Epidermal melanocyte (primary cell): ENCODE data around the gene EXOC4.

ENCODE experiments used
- DNase-seq: peaks from one replicate; pipeline ENCODE4 v3.0.0; 2011; ENCODE audit warnings: low spot score; ENCODE audit not compliant: insufficient read length

EXOC4 gene

DNA sequence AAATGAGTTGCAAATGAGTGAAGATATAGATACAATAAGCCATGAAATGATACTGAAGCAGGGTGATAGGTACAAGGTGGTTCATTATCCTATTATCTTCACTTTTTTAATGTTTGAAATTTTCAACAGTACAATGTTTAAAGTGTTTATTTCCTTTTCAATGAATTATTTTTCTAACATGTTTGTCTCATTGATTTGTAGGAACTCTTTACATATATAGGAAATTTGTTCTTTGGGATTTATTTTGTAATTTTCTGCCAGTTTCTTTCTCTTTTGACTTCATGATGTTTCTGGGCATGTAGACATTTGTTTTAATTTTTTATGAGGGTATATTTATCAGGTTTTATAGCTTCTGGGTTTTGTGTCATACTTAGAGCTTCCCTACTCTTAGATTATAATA, 108.9 kb downstream of the EXOC4 start:
- no peak for DNase-seq

DNA sequence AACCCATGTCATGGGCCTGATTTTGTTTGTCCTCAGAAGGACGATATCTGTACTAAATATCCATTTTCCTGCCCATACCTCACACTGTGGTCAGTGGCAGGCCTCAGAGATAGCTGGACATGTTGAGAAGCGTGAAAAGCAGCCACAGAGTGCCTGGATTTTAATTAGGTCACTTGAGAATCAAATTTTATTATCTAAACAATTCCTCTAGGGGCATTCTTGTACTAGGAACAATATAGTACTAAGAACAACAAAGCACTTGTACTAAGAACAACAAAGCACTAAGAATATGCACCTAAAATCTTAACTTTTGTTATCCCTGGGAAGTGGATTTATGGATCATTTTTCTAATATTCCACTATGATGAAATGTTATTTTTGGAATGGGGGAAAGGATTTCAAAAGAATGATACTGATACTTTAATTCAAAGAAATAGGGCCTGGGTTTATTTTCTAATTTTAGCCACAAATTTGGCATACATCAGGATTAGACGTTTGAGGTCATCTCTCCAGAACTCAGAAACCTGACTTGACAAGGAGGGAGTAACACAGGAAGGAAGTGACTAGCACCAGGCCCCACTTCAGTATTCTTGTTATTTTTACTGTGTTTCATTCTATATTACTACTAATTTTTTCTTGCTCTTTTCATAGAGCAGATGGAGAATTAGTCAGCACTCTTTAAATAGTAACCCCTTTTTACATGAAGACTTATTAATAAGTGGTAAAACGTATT, 112.2 kb downstream of the EXOC4 start:
- DNase-seq: no peak

DNA sequence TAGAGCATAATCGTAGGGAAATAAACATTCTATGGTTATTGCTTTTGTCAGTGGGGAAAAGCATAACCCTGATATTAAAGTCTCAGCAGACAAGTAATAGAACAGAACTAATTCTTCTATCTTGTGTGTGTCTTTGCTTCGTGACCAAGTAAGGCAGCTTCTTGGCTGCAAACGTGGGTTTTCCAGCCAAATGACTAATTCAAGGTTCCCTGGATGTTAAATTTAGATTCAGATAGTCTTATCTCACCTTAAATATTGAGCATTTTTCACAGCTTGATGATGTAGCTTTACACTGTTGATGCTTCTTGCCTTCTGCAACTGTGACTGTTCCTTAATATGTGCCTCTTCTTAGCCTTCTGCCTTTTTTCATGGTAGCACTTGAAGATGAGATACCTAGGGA, 113.0 kb downstream of the EXOC4 start:
- no peak for DNase-seq

DNA sequence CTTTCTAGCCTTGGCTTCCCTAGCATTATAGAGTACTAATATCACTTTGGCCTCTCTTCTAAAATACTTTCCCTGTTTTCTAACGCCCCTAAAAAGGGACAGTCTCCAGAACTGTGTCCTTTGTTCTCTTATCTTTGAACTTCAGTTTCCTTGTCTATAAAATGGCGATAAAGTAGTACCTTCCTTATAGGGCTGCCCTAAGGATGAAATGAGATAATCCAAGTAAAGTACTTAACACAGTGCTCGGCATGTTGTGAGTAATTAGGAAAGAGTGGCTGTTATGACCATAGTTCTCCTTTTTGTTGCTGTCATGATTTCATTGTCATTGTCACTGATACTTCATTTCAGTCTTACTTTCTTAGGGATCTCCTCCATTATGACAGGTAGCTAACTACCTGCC, 114.7 kb downstream of the EXOC4 start:
- DNase-seq: no peak

DNA sequence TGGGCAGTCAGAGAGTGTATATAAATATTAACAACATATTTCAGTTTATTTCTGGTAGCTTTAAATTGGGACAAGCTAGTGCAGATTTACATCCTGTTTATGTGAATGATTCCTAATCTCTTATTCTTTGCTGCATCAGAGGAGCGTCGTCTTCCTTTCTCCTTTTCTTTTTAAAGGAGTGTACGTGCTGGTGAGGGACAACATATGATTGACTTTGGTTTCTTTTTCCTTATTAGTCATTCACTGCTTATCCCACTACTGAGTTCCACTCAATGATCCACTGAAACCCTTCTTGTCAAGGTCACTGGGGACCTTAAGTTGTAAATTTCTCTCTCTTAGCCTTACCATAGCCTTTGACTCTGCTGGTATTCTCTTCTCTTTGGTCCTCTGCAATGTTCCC, 116.3 kb downstream of the EXOC4 start:
- DNase-seq: no peak

DNA sequence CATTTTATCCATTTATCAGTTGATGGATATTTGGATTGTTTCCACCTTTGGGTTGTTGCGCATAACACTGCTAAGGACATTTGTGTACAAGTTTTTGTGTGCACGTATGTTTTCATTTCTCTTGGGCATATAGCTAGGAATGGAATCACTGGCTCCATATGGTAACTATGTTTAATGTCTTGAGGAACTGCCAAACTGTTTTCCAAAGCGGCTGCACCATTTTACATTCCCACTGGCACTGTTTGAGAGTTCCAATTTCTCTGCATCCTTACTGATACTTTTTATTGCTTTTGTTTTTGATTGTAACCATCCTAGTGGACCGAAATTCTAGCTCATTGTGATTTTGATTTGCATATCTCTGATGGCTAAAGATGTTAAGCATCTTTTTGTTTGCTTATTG, 118.7 kb downstream of the EXOC4 start:
- no peak for DNase-seq

DNA sequence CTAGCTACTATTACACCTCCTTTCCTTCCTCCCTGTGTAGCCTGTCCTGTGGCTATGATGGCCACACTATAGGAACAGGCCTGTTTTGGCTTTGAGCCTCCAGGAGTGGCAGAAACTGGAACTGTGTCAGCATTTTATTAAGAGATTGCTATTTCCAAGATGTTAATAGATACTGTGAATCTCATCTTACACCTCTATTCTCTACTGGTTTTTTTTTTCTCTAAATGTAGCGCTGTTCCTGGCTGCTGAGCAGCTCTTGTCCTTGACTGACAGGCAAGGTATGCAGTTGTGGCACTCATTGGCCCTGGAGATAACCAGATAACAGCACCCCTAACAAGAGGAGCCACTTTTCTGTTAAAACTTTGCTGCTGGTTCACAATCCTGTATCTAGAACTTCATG, 119.5 kb downstream of the EXOC4 start:
- no peak for DNase-seq

DNA sequence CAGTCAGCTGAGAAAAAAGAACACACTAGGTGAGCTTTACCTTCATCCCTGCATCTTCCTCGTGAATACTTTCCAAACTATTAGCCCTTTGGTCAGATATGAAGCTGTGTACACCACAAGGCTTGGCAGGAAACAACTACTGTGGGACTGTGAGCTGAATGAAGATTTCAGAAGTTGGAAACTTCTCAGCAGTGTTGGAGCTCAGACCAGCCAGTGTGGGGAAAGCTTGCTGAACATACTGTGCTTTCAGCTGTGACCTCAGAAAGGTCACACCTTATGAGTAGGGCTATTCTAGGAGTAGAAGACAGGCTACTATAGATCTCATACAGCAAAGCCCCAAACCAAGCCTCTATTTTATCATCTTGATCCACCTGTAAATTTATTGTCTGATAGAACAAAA, 123.6 kb downstream of the EXOC4 start:
- no peak for DNase-seq

DNA sequence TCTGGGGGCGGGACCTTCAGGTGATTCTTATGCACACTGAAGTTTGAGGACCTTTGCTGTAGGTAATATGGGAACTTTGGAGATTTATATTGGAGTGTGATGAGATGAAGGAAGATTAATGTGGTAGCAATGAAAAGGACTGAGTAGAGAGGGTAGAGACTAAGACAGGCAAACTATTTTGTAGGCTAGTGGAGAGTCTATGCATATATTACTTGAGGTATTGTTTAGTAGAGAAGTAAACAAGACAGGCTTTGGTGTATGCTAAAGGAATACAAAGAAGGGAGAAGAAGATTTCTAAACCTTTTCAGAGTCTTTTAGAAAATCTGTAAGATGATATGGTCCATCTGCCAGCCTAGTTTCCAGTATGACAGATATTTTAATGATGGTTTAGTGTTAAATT, 129.1 kb downstream of the EXOC4 start:
- DNase-seq: no peak

DNA sequence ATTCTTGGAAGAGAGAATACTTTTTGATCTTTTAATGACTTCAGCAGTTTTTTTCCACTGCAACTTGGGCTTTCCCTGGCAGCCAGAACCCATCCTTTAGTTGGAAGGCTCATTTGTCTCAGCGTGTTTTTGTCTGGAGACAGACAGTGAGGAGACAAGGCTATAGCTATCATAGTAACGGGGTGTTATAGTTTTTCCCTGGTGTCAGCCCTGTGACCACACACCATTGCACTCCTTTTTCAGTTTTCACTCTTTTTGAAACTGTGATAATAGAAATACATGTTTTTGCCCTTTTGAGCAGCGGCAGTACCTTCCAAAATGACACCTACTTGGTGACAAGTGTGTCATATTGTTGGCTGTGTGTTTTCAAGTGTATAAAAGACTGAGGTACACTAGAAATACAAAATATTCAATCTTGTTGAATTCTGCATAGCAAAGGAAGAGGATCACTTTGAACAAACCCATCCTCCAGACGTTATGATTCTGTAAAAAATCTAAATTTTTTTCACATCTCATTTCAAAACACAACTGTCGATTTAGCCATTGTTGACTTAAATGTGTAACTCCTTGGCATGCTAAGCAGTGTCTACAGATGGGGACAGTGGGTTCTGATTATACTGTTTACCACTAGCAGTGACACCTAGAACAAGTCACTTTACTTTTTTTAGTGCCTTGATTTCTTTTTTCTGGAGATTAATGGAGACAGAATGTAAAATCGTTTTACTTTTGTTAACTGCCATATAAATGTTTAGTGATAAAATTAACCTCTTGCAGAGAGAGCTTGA, 130.1 kb downstream of the EXOC4 start:
- DNase-seq: no peak

DNA sequence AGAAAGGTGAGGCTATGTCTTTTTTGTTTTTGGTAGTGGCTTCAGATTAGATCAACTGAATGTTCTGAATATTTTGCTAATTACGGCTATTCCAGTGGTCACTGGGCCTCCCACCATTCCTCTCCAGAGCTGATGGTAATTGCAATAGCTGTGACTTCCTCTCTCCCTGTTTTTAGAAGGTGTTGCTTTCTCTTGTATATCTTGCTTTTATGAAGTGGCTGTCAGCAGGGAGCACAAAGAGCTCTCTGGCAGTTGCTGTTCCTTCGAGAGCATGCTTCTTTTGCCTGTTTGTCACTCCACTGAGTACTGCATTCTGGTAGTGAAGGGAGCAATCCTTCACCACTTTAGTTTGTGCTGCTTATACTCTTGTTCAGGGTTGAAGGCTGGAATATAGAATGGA, 133.3 kb downstream of the EXOC4 start:
- no peak for DNase-seq

DNA sequence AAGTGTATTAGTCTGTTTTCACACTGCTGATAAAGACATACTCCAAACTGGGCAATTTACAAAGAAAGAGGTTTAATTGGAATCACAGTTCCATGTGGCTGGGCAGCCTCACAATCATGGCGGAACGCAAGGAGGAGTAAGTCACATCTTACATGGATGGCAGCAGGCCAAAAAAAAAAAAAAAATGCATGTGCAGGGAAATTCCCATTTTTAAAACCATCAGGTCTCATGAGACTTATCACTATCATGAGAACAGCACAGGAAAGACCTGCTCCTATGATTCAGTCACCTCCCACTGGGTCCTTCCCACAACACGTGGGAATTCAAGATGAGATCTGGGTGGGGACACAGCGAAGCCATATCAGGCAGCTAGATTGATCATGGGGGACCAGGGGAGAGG, 136.8 kb downstream of the EXOC4 start:
- DNase-seq: no peak

DNA sequence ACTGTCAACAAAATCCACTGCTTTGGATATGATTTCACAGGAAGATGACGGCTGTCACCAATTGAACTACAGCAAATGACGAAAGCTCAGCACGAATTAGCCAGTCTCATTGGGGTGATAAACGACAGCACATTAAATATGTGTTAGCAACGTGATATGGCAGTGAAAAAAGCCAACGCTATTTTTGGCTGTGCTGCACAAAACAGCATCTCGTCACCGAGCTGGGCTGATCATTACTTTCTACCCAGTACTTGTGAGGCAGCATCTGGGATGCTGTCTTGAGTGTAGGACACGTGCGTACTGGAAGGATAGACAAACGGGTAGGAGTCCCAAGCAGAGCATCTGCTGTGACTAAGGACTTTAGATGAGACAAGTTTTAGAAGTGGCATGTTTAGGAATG, 138.3 kb downstream of the EXOC4 start:
- no peak for DNase-seq

DNA sequence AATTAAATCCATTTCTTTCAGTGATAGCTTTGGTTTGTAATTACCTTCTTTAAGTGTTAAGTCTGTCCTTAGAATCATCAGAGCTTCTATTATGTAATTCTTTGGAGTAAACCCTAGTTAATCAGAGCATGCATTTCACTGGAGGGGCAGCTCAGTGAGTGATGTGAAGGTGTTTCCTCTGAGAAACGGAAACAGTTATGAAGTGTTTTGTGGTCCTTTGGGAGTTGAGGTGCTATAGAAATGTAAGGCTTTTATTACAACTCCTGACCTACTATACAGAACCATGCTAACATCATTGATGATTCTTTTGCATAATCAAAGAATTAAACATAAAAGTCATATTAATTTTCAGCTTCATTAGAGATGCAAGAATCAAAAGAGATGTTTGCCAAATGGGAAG, 141.5 kb downstream of the EXOC4 start:
- DNase-seq: no peak

DNA sequence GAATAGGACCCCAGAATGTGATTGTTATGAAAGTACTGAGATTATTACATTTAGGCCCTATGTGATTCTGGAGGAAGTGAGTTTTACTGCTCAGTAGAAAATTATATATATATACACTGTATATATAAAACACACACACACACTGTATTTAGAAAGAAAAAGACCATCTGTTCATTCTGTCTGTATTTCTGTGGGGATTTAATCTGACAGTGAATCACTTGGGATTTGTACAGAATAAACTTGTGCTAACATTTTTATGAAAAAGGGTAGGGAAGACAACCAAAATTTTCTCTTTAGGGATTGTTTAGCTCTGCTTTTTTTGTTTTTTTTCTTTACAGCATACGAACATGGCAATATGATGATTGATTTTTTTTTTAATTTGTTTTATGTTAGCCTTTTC, 142.7 kb downstream of the EXOC4 start:
- no peak for DNase-seq

DNA sequence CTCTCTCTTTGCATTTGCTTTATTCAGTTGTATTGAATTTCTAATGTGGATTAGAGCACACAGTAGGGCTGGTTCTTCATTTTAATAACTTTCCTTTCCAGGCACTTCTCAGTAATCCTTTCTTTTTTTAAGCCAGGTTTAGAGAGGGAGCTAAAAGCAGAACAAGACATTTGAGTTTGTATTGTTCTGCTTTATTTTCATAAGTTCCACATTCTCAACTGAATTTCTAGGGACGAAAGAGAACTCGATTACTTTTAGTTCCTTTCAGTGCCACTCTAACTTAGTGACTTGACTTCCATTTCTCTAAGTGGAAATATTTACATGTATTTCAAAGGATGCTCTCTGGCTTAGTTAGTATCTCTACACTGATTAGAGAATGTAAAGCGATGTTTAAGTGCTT, 145.6 kb downstream of the EXOC4 start:
- no peak for DNase-seq

DNA sequence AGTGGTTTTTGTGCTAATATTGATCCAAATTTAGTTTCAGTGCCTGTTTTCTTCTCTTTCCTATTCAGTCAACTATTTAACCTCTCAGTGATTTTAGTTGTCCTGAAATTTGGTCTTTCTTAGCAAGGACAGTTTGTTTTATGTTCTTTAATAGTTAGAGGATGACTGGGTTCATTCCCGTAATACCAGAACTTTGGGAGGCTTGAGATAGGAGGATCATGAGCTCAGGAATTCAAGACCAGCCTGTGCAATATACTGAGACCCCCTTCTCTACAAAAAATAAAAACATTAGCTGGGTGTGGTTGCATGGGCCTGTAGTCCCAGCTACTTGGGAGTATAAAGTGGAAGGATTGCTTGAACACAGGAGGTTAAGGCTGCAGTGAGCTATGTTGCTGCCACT, 148.3 kb downstream of the EXOC4 start:
- DNase-seq: no peak

DNA sequence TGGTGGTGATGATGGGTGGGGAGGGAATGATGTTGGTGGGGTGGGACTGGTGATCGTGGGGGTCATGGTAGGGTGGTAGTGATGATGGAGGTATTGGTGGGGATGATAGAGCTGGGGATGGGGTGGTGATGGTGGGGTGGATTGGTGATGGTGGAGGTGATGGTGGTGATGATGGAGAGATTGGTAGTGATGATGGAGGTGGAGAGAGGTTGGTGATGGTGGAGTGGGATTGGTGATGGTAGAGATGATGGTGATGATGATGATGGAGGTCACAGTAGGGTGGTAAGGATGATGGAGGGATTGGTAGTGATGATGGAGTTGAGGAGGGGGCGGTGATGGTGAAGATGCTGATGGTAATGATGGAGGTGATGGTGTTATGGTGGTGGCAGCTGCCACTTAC, 155.3 kb downstream of the EXOC4 start:
- DNase-seq: no peak

DNA sequence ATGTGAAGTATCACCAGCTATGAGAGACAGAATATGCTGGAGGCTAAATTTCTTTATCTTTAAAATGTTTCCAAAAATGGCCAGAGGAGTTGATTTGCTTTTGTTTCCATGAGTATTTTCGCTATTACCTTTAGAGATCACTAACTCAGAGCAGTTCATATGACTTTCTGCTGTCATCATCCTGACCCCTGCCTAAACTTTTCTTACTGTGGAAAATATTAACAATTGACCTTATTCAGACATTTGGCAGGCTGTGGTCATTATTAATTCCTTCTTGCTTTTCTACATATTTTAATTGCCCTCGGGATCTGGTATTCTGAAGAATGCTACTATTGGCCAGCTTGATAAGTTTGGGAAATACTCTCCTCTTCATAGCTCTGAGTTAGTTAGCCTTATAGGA, 156.5 kb downstream of the EXOC4 start:
- DNase-seq: peak; percentile 33

DNA sequence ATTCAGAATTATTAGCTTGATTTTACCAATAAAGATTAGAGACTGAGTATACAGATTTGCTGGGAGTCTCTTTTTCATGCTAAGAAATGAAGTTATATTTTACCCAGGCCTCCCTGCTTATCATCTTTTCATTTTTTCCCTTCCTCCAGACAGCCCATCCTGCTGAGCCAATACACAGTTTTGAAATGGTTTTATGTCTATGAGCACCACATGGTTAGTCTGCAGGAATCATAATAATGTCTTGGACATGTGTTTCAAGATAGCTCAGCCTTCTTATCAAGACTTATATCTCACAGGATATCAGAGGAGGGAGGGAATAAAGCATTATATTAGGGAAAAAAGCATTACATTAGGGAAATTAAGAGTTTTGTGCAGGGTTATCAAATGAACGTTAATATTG, 157.1 kb downstream of the EXOC4 start:
- DNase-seq: no peak

DNA sequence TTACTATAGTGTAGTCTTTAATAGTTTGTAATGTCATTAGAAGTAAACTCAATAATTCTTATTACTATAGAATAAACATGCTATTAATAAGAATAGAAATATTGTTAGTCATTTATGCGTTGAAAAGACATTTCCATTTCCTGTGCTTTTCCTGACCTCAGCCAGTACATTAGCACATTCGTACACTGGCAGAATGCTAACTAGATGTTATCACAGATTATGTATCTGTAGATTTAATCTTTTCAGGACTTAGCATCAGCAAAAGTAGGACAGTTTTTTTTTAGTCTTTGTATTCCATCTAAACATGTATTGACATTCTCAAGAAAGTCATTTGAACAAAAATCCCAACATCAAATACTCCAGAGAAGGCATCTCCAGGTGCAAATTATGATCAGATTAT, 158.5 kb downstream of the EXOC4 start:
- no peak for DNase-seq

DNA sequence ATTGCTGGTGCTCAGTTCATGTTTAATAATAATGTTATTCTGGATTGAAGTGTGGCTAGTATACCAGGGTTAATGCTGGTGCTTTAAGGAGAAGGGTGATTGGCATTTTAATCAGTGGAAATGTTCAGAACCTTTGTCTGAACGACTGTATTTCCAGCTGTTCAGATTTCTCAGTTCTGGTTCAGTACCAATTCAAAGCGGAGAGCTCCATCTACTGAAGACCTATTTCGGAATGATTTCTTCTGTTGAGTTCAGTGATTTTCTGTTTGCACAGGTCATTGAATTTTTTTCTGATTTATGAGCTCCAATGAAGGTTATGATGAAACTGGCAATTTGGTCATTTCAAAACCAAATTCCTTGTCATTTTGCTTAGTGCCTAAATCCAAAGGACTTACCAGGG, 160.1 kb downstream of the EXOC4 start:
- DNase-seq: no peak

DNA sequence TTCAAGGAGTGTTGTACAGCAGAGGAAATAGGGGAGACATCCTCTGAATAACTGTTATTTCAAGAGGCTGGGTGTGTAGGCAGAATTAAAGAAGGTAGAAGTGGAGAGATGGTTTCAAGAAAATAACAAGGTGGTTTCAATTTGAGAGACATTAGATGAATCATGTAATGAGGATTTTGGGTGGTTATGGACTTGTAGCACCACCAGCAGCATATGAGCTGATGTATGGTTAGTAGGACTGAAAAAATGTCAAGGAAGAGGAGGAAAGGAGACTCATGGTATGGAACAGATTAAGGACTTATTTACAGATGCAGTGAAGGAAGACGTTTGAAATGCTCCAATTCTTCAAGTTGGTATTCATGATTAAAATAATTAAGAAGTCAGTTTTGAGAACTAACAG, 166.2 kb downstream of the EXOC4 start:
- DNase-seq: no peak
